ENCODE measurements around the gene ANKRD53. TPM values are rescaled to one million over a fixed set of nuclear protein-coding genes. Genes with fewer than 3 reads are reported as not detected.
A peak's percentile ranks its signal among the peaks of the same experiment; 100 is the strongest.
"Not testable (repeated sequence)": the region's sequence is repeated elsewhere in the genome, so short reads cannot be mapped to it uniquely, and the experiment has no call there.

Gene ANKRD53
- total RNA-seq, 1 experiment from 2014 or later: not detected

DNA sequence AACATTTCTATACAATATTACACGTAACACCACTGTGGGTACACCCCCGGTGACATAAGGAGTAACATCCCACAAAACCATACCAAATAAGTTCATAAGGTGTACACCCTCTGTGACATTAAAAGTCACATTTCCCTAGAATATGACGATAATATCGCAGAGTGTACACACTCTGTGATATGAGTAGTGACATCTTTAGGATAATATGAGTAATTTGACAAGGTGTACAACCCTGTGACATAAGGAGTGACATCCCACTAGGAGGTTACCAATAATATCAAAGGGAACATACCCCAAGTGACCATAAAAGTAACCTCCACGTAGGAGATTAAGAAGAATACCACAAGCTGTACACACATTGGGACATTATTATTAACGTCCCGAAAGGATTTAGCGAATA, 40.2 kb downstream of the ANKRD53 start:
- H3K36me3 ChIP-seq (ENCODE audit: insufficient read depth, low read length): no peaks in the 10 kb centered on the region
- no peaks in the 10 kb centered on the region for H3K9me3 ChIP-seq (ENCODE audit: low read length)
- H3K4me3 ChIP-seq (ENCODE audit: low read length): no peak overlapping the region
- H3K4me2 ChIP-seq (ENCODE audit: low read depth, low read length, poor library complexity, severe bottlenecking): no peak overlapping the region
- no peak overlapping the region for H2AFZ ChIP-seq (ENCODE audit: low read length)
- H3K27me3 ChIP-seq (ENCODE audit: low read length): no peaks in the 10 kb centered on the region
- DNase-seq: peak; percentile 11
- no peak overlapping the region for H3K27ac ChIP-seq (ENCODE audit: low read length)
- H3K9ac ChIP-seq (ENCODE audit: low read length): no peak overlapping the region
- no peaks in the 10 kb centered on the region for H3K4me1 ChIP-seq (ENCODE audit: low read length)
- no peaks in the 10 kb centered on the region for H3K79me2 ChIP-seq (ENCODE audit: low read length)
- no peaks in the 10 kb centered on the region for H3K9me2 ChIP-seq (replicated peaks; ENCODE audit: insufficient read depth, low read length)
- no peaks in the 10 kb centered on the region for H4K20me1 ChIP-seq (ENCODE audit: insufficient read depth, low read depth, low read length)

GRCh38 chr2:71019989-71020388, 41.6 kb downstream of the ANKRD53 start:
- H3K4me3 ChIP-seq (ENCODE audit: low read length); H2AFZ ChIP-seq (ENCODE audit: low read length); H3K4me2 ChIP-seq (ENCODE audit: low read depth, low read length, poor library complexity, severe bottlenecking); H3K79me2 ChIP-seq (ENCODE audit: low read length); H3K27ac ChIP-seq (ENCODE audit: low read length); H3K4me1 ChIP-seq (ENCODE audit: low read length); H4K20me1 ChIP-seq (ENCODE audit: insufficient read depth, low read depth, low read length); H3K36me3 ChIP-seq (ENCODE audit: insufficient read depth, low read length); H3K9ac ChIP-seq (ENCODE audit: low read length); H3K9me3 ChIP-seq (ENCODE audit: low read length); H3K27me3 ChIP-seq (ENCODE audit: low read length); H3K9me2 ChIP-seq (replicated peaks; ENCODE audit: insufficient read depth, low read length): not testable (repeated sequence)
- peak; percentile 9 for DNase-seq

GRCh38 chr2:71021394-71021793, 43.0 kb downstream of the ANKRD53 start:
- not testable (repeated sequence) for H2AFZ ChIP-seq (ENCODE audit: low read length); H3K4me3 ChIP-seq (ENCODE audit: low read length); H3K9me2 ChIP-seq (replicated peaks; ENCODE audit: insufficient read depth, low read length); H3K4me1 ChIP-seq (ENCODE audit: low read length); H3K27ac ChIP-seq (ENCODE audit: low read length); DNase-seq; H3K4me2 ChIP-seq (ENCODE audit: low read depth, low read length, poor library complexity, severe bottlenecking); H3K9me3 ChIP-seq (ENCODE audit: low read length); H4K20me1 ChIP-seq (ENCODE audit: insufficient read depth, low read depth, low read length); H3K9ac ChIP-seq (ENCODE audit: low read length); H3K79me2 ChIP-seq (ENCODE audit: low read length); H3K36me3 ChIP-seq (ENCODE audit: insufficient read depth, low read length); H3K27me3 ChIP-seq (ENCODE audit: low read length)

DNA sequence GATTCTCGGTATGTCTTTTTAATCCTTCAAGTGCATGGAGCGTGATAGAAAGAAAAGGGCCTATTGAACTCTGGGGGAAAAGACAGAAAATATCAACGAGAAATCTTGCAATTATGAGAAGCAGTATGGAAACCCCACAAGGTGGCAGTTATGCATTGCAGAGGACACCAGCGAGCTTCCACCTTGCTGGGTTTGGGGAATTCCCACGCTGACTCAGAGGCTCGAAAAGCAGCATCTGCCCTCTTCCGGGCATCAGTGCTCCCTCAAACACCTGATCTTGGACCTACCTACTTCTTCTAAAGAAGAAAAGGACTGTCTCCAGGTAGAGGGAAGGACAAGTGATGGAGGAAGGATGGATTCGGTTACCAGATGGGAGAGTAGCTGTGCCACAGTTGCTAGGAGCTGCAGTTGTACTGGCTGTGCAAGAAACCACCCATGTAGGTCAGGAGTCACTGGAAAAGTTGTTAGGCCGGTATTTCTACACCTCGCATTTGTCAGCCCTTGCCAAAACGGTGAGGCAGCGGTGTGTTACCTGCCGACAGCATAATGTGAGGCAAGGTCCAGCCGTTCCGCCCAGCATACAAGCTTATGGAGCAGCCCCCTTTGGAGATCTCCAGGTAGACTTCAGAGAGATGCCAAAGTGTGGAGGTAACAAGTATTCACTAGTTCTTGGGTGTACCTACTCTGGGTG, 45.3 kb downstream of the ANKRD53 start:
- H2AFZ ChIP-seq (ENCODE audit: low read length): not testable (repeated sequence)

More for the DNA sequence above, 45.3 kb downstream of the ANKRD53 start:
- H3K9me2 ChIP-seq (replicated peaks; ENCODE audit: insufficient read depth, low read length); H3K9ac ChIP-seq (ENCODE audit: low read length); H3K4me2 ChIP-seq (ENCODE audit: low read depth, low read length, poor library complexity, severe bottlenecking); H3K27ac ChIP-seq (ENCODE audit: low read length); H3K79me2 ChIP-seq (ENCODE audit: low read length); H4K20me1 ChIP-seq (ENCODE audit: insufficient read depth, low read depth, low read length); H3K4me3 ChIP-seq (ENCODE audit: low read length); H3K27me3 ChIP-seq (ENCODE audit: low read length); H3K4me1 ChIP-seq (ENCODE audit: low read length); H3K36me3 ChIP-seq (ENCODE audit: insufficient read depth, low read length); H3K9me3 ChIP-seq (ENCODE audit: low read length): not testable (repeated sequence)
- peak; percentile 39 for DNase-seq

Small RNA genes lying within 50 kb of the gene (small RNA-seq; reads per million reads assigned to genes)
- gene RN7SL160P: not detected

Other genes starting within 250 kb of the ANKRD53 start
- gene ADD2, start 210.4 kb upstream of the ANKRD53 start, total RNA-seq (2014; rRNA removed; shearing (Covaris generic); ENCODE audit: low replicate concordance): not detected in 2 replicates
- gene FIGLA, start 188.0 kb upstream of the ANKRD53 start, total RNA-seq (2014; rRNA removed; shearing (Covaris generic); ENCODE audit: low replicate concordance): not detected in 2 replicates
- gene CLEC4F, start 158.0 kb upstream of the ANKRD53 start, total RNA-seq (2014; rRNA removed; shearing (Covaris generic); ENCODE audit: low replicate concordance): not detected in 2 replicates
- gene CD207, start 142.8 kb upstream of the ANKRD53 start, total RNA-seq (2014; rRNA removed; shearing (Covaris generic); ENCODE audit: low replicate concordance): not detected in 2 replicates
- gene VAX2, start 78.1 kb upstream of the ANKRD53 start, total RNA-seq (2014; rRNA removed; shearing (Covaris generic); ENCODE audit: low replicate concordance): not detected in 2 replicates
- gene ATP6V1B1, start 42.7 kb upstream of the ANKRD53 start, total RNA-seq (2014; rRNA removed; shearing (Covaris generic); ENCODE audit: low replicate concordance): not detected in 2 replicates
- gene TEX261, start 16.2 kb downstream of the ANKRD53 start, total RNA-seq (2014; rRNA removed; shearing (Covaris generic); ENCODE audit: low replicate concordance): 62.8 and 69.2 TPM in 2 replicates
- 38.2 and 57.3 TPM in 2 replicates for gene NAGK, start 90.0 kb downstream of the ANKRD53 start, total RNA-seq (2014; rRNA removed; shearing (Covaris generic); ENCODE audit: low replicate concordance)
- gene MCEE, start 151.6 kb downstream of the ANKRD53 start, total RNA-seq (2014; rRNA removed; shearing (Covaris generic); ENCODE audit: low replicate concordance): 22.3 and 27.9 TPM in 2 replicates
- 24.4 and 26.8 TPM in 2 replicates for gene MPHOSPH10, start 152.0 kb downstream of the ANKRD53 start, total RNA-seq (2014; rRNA removed; shearing (Covaris generic); ENCODE audit: low replicate concordance)
- gene PAIP2B, start 248.5 kb downstream of the ANKRD53 start, total RNA-seq (2014; rRNA removed; shearing (Covaris generic); ENCODE audit: low replicate concordance): 2.6 and 5.6 TPM in 2 replicates

All from Karpas-422 (cell line).